Lower lobe of right lung (tissue), 2 donors: ENCODE measurements around the gene GJC3. TPM values are rescaled to one million over a fixed set of nuclear protein-coding genes. Genes with fewer than 3 reads are reported as not detected.

Source experiments
- ATAC-seq, 2 donors: fragments of 200-7000 bp; cut with Tn5 transposase; one replicate each; pipeline ENCODE4 v1.9.1; 2020 to 2022; ENCODE audit warnings: mild to moderate bottlenecking in 2 of 2, moderate library complexity in 2 of 2
- DNase-seq: peaks from one replicate; pipeline ENCODE4 v3.0.0-alpha.2; 2020
- H3K27ac ChIP-seq: fragments of 200-600 bp; one replicate; pipeline ENCODE4 v1.8.0; 2022
- H3K27me3 ChIP-seq: fragments of 200-600 bp; one replicate; pipeline ENCODE4 v1.8.0; 2022; ENCODE audit warnings: low read depth
- H3K36me3 ChIP-seq: fragments of 200-600 bp; one replicate; pipeline ENCODE4 v1.8.0; 2022; ENCODE audit warnings: mild to moderate bottlenecking
- H3K4me1 ChIP-seq: fragments of 200-600 bp; one replicate; pipeline ENCODE4 v1.8.0; 2022
- H3K4me3 ChIP-seq: fragments of 200-600 bp; one replicate; pipeline ENCODE4 v1.8.0; 2022; ENCODE audit warnings: mild to moderate bottlenecking
- H3K9me3 ChIP-seq: fragments of 200-600 bp; one replicate; pipeline ENCODE4 v1.8.0; 2022
- intact Hi-C: fragments of 100-400 bp; cut with DNase I; formaldehyde crosslinking; loops from one replicate; pipeline ENCODE4 v1.11.0; 2022
- total RNA-seq: library from RNA; stranded (reverse); fragmentation: NEBNext Ultra II Directional; extraction: Animal tissue kit (Norgen Biotek cat#: 25700); gene quantifications from one replicate; pipeline ENCODE4 v1.2.1, GENCODE V29; 2021
- TF ChIP-seq, protein P1 (sequence below): fragments of 200-600 bp; IDR thresholded peaks from one replicate; pipeline ENCODE4 v1.8.0; 2022; ENCODE audit warnings: antibody characterized with exemption, mild to moderate bottlenecking
- donor health status: DM: no; HTN: yes; CAD: no; lungs with severe emphysema.

GJC3 gene
- total RNA-seq, 1 donor from 2014 or later = not detected

DNA sequence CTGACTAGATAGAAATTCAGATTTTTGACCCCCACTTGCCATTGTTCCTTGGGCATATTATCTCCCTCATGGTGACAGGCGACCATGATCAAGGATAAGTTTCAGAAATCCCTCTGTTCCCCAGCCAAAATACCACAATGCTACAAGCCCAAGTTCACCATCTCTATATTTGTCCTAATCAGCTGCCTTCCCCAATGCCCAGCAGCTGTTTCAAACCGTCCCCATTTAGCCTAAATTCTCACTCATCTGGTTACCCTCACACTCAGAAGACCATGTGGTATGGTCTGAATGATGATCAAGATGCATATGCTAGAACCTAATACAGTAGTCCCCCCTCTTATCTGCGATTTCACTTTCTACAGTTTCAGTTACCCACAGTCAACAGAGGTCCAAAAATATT lies 956 bp upstream of the GJC3 start:
- H3K27me3 ChIP-seq = no peaks in the 10 kb centered on the region
- intact Hi-C loops = no loop called here
- TF ChIP-seq, protein P1, sequence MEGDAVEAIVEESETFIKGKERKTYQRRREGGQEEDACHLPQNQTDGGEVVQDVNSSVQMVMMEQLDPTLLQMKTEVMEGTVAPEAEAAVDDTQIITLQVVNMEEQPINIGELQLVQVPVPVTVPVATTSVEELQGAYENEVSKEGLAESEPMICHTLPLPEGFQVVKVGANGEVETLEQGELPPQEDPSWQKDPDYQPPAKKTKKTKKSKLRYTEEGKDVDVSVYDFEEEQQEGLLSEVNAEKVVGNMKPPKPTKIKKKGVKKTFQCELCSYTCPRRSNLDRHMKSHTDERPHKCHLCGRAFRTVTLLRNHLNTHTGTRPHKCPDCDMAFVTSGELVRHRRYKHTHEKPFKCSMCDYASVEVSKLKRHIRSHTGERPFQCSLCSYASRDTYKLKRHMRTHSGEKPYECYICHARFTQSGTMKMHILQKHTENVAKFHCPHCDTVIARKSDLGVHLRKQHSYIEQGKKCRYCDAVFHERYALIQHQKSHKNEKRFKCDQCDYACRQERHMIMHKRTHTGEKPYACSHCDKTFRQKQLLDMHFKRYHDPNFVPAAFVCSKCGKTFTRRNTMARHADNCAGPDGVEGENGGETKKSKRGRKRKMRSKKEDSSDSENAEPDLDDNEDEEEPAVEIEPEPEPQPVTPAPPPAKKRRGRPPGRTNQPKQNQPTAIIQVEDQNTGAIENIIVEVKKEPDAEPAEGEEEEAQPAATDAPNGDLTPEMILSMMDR = no peak
- peaks cover 4% of the 10 kb centered on the region for H3K4me1 ChIP-seq
- no peak overlapping the region for H3K27ac ChIP-seq
- no peaks in the 10 kb centered on the region for H3K9me3 ChIP-seq
- H3K36me3 ChIP-seq = no peaks in the 10 kb centered on the region
- DNase-seq (no peak), ATAC-seq (no peak)
- no peak overlapping the region for H3K4me3 ChIP-seq

DNA sequence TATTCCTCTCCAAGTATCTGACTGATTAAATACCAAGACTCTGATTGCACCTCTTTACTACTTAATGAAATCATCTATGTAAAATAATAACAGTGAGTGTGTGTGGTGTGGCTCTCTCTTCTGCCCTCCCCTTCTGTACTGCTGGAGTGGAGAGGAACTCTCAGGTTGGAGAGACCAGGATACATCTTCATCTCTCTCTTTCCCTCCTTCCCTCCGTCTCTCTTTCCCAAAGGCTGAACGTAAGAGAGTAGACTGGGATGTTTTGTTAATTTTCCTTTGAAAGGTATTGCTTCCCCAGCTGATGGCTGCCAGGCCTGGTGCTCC lies 272 bp upstream of the GJC3 start:
- ATAC-seq = no peak
- Histone ChIP-seq H3K36me3 (no peaks in the 10 kb centered on the region), H3K27me3 (no peaks in the 10 kb centered on the region), H3K4me3 (peak overlapping the region; percentile 44), H3K9me3 (no peaks in the 10 kb centered on the region), H3K27ac (peak overlapping the region; percentile 32), H3K4me1 (peaks cover 4% of the 10 kb centered on the region)
- TF ChIP-seq, protein P1 = no peak
- intact Hi-C loops = no loop called here
- DNase-seq = no peak

DNA sequence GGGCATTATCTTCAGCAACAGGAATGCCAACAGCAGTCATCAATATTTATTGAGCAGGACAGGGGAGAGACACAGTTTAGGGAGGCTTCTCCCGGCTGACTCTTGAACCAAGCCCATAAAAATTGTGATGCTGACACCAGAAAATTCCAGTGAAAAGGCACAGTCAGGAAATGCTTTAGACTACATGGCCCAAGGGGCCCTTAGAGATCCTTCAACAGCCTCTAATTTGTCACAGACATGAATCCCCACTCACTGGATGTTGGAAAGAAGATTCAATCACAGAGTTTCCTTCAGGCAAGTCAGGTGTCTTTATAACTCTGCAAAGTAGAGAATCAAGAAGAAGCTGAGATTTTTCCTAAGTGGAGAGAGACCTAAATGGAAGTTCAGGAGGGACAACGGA lies 1.2 kb downstream of the GJC3 start:
- Histone ChIP-seq H3K4me1 (peaks cover 4% of the 10 kb centered on the region), H3K4me3 (no peak overlapping the region), H3K27me3 (no peaks in the 10 kb centered on the region), H3K27ac (no peak overlapping the region), H3K9me3 (no peaks in the 10 kb centered on the region), H3K36me3 (no peaks in the 10 kb centered on the region)
- DNase-seq (no peak), ATAC-seq (no peak)
- TF ChIP-seq, protein P1 = no peak
- intact Hi-C loops = no loop called here

- Histone ChIP-seq H3K4me1 (peaks cover 4% of the 10 kb centered on the region), H3K4me3 (no peak overlapping the region), H3K27me3 (no peaks in the 10 kb centered on the region), H3K27ac (no peak overlapping the region), H3K9me3 (no peaks in the 10 kb centered on the region), H3K36me3 (no peaks in the 10 kb centered on the region)
- TF ChIP-seq, protein P1 = no peak
- intact Hi-C loops = no loop called here
- DNase-seq (no peak), ATAC-seq (no peak)
Observed at GRCh38 chr7:99927536-99927935, 1.9 kb downstream of the GJC3 start.

GRCh38 chr7:99926321-99926720 lies 3.1 kb downstream of the GJC3 start:
- no peak for DNase-seq
- Histone ChIP-seq H3K27me3 (no peaks in the 10 kb centered on the region), H3K4me1 (peaks cover 4% of the 10 kb centered on the region), H3K9me3 (no peaks in the 10 kb centered on the region), H3K36me3 (no peaks in the 10 kb centered on the region), H3K27ac (no peak overlapping the region), H3K4me3 (no peak overlapping the region)
- ATAC-seq = no peak
- TF ChIP-seq, protein P1 = no peak
- intact Hi-C loops = no loop called here

- intact Hi-C loops = no loop called here
- Histone ChIP-seq H3K36me3 (no peaks in the 10 kb centered on the region), H3K4me1 (peaks cover 16% of the 10 kb centered on the region), H3K4me3 (no peak overlapping the region), H3K27me3 (no peaks in the 10 kb centered on the region), H3K9me3 (no peaks in the 10 kb centered on the region), H3K27ac (no peak overlapping the region)
- DNase-seq (no peak), ATAC-seq (no peak)
- TF ChIP-seq, protein P1 = no peak
Observed at GRCh38 chr7:99923200-99923599, 6.2 kb downstream of the GJC3 start.
